Activated CD8-positive, alpha-beta T cell treated with anti-CD3 and anti-CD28 coated beads for 36 hours (primary cell): ENCODE results near the gene LUZP1. TPM values are rescaled to one million over a fixed set of nuclear protein-coding genes. Genes with fewer than 3 reads are reported as not detected.

Experiments used
- ATAC-seq: fragments of 200-7000 bp; cut with Tn5 transposase; one replicate; pipeline ENCODE4 v1.10.0; 2021; ENCODE audit warnings: mild to moderate bottlenecking, moderate library complexity
- CTCF ChIA-PET: fragments of 350-600 bp; sonication (Branson Sonifier 250); formaldehyde crosslinking; loops from one replicate; lab custom pipeline; 2021; ENCODE audit warnings: antibody characterized with exemption; lab: Charles Lee
- POLR2A ChIA-PET: fragments of 350-600 bp; sonication (Branson Sonifier 250); formaldehyde crosslinking; loops from one replicate; lab custom pipeline; 2021; ENCODE audit warnings: antibody characterized with exemption; lab: Charles Lee
- DNase-seq: peaks from one replicate; pipeline ENCODE4 v3.0.0-alpha.2; 2020
- H3K27ac Mint-ChIP-seq: one replicate; pipeline ENCODE4 v1.8.0; 2021; ENCODE audit warnings: mild to moderate bottlenecking, mixed read lengths
- H3K27me3 Mint-ChIP-seq: one replicate; pipeline ENCODE4 v1.8.0; 2021; ENCODE audit warnings: mixed read lengths
- H3K36me3 Mint-ChIP-seq: one replicate; pipeline ENCODE4 v1.8.0; 2021; ENCODE audit warnings: low read depth, mixed read lengths
- H3K4me1 Mint-ChIP-seq: one replicate; pipeline ENCODE4 v1.8.0; 2021; ENCODE audit warnings: low read depth, mixed read lengths
- H3K4me3 Mint-ChIP-seq: one replicate; pipeline ENCODE4 v1.8.0; 2021; ENCODE audit warnings: mild to moderate bottlenecking, moderate library complexity, mixed read lengths
- H3K9me3 Mint-ChIP-seq: one replicate; pipeline ENCODE4 v1.8.0; 2021; ENCODE audit warnings: mixed read lengths
- intact Hi-C: fragments of 100-400 bp; cut with micrococcal nuclease; formaldehyde crosslinking; loops from one replicate; pipeline ENCODE4 v1.10.0; 2022
- total RNA-seq, 2 experiments: library from RNA; stranded (reverse); gene quantifications; one replicate each; pipeline ENCODE4 v1.2.3, GENCODE V29; 2021
- TF ChIP-seq, protein P1 (sequence below): fragments of 200-600 bp; IDR thresholded peaks from one replicate; pipeline ENCODE4 v1.8.0; 2022; ENCODE audit warnings: antibody characterized with exemption, mild to moderate bottlenecking

Gene LUZP1
- total RNA-seq, 2 experiments from 2014 or later = 14.9 to 16.0 TPM

DNA sequence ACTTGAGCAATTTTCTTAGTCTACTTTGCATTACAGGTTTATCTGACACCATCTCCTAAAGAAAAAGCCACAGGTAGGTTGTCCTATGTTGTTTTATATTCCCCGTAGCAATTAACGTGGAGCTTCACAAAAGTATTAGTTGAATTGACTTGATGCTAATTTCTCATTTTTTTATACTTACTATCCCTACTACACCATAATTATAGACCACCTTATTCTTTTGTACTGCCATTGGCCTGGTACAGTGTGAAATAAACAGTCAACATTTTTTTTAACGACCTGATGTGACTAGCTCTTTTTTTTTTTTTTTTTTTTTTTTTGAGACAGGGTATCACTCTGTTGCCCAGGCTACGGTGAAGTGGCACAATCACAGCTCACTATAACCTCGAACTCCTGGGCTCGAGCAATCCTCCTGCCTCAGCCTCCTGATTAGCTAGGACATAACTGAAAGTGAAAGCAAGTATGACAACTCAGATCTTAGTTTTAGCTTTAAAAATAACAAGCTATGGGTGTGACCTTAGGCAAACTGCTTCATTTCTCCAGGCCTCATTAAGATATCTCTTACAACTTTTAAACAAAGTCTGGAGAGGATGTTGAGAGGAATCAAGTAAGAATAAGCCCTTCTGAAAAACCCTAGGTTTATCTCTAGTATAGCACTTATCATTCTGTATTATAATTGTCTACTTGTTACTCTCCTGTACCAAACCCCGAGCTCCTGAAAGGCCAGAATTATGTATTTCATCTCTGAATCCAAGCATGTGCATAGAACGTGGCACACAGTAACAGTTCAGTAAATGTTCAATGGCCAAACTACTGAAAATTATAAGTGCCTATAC lies 49.5 kb downstream of the LUZP1 start:
- DNase-seq (peak; percentile 65), ATAC-seq (peak; percentile 74)
- POLR2A ChIA-PET = interaction anchor here (0.6 to 2.2 kb wide), 3 partner anchors 9 to 200 kb away, joined by 3 to 5 read pairs (median 4); no protein-coding TSS in a partner anchor
- intact Hi-C loops = no loop called here
- Mint-ChIP-seq H3K36me3 (peaks cover 5% of the 10 kb centered on the region), H3K4me1 (peaks cover 42% of the 10 kb centered on the region), H3K27me3 (no peaks in the 10 kb centered on the region), H3K9me3 (no peaks in the 10 kb centered on the region), H3K4me3 (peak overlapping the region; percentile 19), H3K27ac (peak overlapping the region; percentile 67)
- CTCF ChIA-PET = interaction anchor here (0.8 to 7.9 kb wide), 8 partner anchors 9 to 65 kb away, joined by 3 to 47 read pairs (median 4); no protein-coding TSS in a partner anchor
- TF ChIP-seq, protein P1, sequence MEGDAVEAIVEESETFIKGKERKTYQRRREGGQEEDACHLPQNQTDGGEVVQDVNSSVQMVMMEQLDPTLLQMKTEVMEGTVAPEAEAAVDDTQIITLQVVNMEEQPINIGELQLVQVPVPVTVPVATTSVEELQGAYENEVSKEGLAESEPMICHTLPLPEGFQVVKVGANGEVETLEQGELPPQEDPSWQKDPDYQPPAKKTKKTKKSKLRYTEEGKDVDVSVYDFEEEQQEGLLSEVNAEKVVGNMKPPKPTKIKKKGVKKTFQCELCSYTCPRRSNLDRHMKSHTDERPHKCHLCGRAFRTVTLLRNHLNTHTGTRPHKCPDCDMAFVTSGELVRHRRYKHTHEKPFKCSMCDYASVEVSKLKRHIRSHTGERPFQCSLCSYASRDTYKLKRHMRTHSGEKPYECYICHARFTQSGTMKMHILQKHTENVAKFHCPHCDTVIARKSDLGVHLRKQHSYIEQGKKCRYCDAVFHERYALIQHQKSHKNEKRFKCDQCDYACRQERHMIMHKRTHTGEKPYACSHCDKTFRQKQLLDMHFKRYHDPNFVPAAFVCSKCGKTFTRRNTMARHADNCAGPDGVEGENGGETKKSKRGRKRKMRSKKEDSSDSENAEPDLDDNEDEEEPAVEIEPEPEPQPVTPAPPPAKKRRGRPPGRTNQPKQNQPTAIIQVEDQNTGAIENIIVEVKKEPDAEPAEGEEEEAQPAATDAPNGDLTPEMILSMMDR = no peak

DNA sequence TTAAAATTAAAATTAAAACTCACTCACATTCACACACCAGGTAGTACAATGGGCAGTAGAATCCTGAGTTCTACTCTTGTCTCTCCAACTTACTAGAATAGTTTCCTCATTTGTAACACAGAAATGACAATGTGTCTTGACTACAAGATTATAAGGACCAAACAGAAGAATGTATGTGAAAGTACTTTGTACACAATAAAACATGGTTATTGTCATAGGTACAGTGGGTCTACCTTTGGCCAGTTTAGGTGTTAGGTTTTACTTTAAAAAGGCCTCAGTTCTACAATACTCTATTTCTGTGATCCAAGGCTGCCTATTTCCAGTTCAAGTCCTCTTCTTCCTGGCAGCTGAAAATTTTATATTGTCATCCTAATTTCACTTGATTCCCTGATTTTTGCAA lies 50.2 kb downstream of the LUZP1 start:
- POLR2A ChIA-PET = interaction anchor here (1.2 to 1.3 kb wide), 2 partner anchors 10 to 12 kb away, joined by 3 read pairs; no protein-coding TSS in a partner anchor
- peaks cover 5% of the 10 kb centered on the region for H3K36me3 Mint-ChIP-seq
- intact Hi-C loops = no loop called here

DNA sequence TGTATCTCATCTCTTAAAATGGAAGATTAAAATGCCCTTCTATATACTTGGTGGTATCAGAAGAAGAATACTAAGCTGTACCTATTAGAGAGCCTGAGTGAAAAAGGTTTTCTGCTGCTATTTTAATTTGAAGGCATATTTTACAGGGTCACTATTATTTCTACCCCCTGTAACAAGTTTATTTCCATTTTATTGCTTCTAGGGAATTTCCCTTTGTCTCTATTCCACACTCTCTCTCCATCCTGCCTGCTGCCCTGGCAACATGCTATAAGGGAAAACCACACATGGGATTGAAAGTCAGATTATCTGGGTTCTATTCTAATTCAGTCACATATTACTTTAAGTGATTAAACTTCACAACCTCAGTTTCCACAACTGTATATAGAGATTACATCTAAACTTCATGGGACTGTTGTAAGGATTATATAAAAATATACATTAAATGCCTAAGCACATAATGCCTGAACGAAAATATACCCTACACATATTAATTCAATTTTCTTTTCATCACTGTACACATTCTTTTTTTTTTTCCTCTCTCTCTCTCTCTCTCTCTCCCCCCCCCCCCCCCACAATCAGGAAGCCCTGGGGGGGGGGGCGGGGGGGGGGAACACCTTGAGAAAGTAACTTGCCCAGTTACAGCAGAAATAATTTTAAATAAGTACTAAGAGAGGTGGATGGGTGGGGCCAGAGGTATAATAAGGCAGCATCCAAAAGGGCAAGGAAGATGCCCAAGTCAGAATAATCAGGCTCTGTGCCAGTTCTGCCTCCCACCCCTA lies 51.5 kb downstream of the LUZP1 start:
- intact Hi-C loops = no loop called here
- TF ChIP-seq, protein P1 = no peak
- CTCF ChIA-PET = interaction anchor here (7.9 kb wide), 1 partner anchor 67 kb away, joined by 47 read pairs; no protein-coding TSS in a partner anchor
- no peaks in the 10 kb centered on the region for H3K9me3 Mint-ChIP-seq
- peaks cover 59% of the 10 kb centered on the region for H3K4me1 Mint-ChIP-seq
- DNase-seq (no peak), ATAC-seq (no peak)
- no peak overlapping the region for H3K4me3 Mint-ChIP-seq
- H3K27ac Mint-ChIP-seq = peak overlapping the region; percentile 8
- H3K36me3 Mint-ChIP-seq = peaks cover 5% of the 10 kb centered on the region
- no peaks in the 10 kb centered on the region for H3K27me3 Mint-ChIP-seq
- POLR2A ChIA-PET = interaction anchor here (1.3 to 1.5 kb wide), 2 partner anchors 11 to 56 kb away, joined by 3 to 6 read pairs; no protein-coding TSS in a partner anchor

More for the DNA sequence above, 50.2 kb downstream of the LUZP1 start:
- CTCF ChIA-PET = interaction anchor here (1.3 to 7.9 kb wide), 3 partner anchors 10 to 66 kb away, joined by 3 to 47 read pairs (median 22); no protein-coding TSS in a partner anchor
- Mint-ChIP-seq H3K27me3 (no peaks in the 10 kb centered on the region), H3K9me3 (no peaks in the 10 kb centered on the region), H3K27ac (peak overlapping the region; percentile 67), H3K4me3 (no peak overlapping the region), H3K4me1 (peaks cover 50% of the 10 kb centered on the region)
- DNase-seq (no peak), ATAC-seq (no peak)
- TF ChIP-seq, protein P1 = no peak

DNA sequence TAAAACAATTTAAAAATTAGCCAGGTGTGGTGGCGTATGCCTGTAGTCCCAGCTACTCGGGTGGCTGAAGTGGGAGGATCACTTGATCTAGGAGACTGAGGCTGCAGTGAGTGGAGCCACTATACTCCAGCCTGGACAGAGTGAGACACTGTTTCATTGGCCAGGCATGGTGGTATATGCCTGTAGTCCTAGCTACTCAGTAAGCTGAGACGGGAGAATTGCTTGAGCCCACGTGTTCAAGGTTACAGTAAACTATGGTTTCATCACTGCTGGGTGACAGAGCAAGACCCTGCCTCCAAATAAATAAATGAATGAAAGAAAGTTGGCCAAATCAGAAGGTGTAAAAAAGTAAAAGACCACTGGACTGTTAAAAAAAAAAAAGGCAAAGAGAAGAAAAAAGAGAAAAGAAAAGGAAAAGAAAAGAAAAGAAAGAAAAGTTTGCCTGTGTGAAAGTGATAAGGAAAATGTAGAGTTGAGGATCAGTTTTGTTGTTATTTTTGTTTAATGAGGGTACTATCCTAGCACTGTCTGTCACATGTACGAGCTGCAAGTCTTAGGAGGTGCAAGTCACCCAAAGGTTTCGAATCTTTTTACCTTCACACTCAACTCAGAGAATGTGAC lies 52.3 kb downstream of the LUZP1 start:
- no peak for ATAC-seq
- TF ChIP-seq, protein P1 = no peak
- no peak for DNase-seq
- Mint-ChIP-seq H3K4me3 (no peak overlapping the region), H3K27me3 (no peaks in the 10 kb centered on the region), H3K27ac (peak overlapping the region; percentile 8), H3K4me1 (peaks cover 67% of the 10 kb centered on the region), H3K9me3 (no peaks in the 10 kb centered on the region), H3K36me3 (peaks cover 5% of the 10 kb centered on the region)
- intact Hi-C loops = no loop called here
- ChIA-PET POLR2A (interaction anchor here (1.5 kb wide), 1 partner anchor 57 kb away, joined by 6 read pairs; no protein-coding TSS in a partner anchor), CTCF (interaction anchor here (2.3 to 7.9 kb wide), 2 partner anchors 17 to 68 kb away, joined by 9 to 47 read pairs; no protein-coding TSS in a partner anchor)
